Peyer's patch (tissue), 4 donors: ENCODE data around the gene CNTNAP2.

Experiments used
- POLR2A ChIP-seq, 2 donors: fragments of 450-650 bp; IDR thresholded peaks; one replicate each; pipeline ENCODE4 v1.5.1; 2017; ENCODE audit warnings: antibody characterized with exemption in 2 of 2, mild to moderate bottlenecking in 2 of 2, moderate library complexity in 2 of 2
- TF ChIP-seq, protein P1 (sequence below), 6 experiments: fragments of 450-650 bp in 4 of 6; fragments of 200-600 bp in 2 of 6; sonication (generic) in 1 of 6; IDR thresholded peaks; one replicate each; pipeline ENCODE4 v1.5.1; 2017 to 2019; ENCODE audit warnings: antibody characterized with exemption in 6 of 6, mild to moderate bottlenecking in 3 of 6, moderate library complexity in 1 of 6

- TF ChIP-seq, protein P1, sequence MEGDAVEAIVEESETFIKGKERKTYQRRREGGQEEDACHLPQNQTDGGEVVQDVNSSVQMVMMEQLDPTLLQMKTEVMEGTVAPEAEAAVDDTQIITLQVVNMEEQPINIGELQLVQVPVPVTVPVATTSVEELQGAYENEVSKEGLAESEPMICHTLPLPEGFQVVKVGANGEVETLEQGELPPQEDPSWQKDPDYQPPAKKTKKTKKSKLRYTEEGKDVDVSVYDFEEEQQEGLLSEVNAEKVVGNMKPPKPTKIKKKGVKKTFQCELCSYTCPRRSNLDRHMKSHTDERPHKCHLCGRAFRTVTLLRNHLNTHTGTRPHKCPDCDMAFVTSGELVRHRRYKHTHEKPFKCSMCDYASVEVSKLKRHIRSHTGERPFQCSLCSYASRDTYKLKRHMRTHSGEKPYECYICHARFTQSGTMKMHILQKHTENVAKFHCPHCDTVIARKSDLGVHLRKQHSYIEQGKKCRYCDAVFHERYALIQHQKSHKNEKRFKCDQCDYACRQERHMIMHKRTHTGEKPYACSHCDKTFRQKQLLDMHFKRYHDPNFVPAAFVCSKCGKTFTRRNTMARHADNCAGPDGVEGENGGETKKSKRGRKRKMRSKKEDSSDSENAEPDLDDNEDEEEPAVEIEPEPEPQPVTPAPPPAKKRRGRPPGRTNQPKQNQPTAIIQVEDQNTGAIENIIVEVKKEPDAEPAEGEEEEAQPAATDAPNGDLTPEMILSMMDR (IDR thresholded peaks at IDR 0.05) = no peak
- no peak for TF ChIP-seq POLR2A (IDR thresholded peaks at IDR 0.05)
These were observed 175.3 kb downstream of the CNTNAP2 start for GRCh38 chr7:146291900-146292299.
